GM18498 (cell line): ENCODE results near the gene CSE1L.
"Not testable (repeated sequence)": the region's sequence is repeated elsewhere in the genome, so short reads cannot be mapped to it uniquely, and the experiment has no call there.

Experiments
- ATAC-seq: cut with Tn5 transposase; IDR thresholded peaks from one replicate; pipeline ENCODE4 v1.9.1; 2021; ENCODE audit warnings: mild to moderate bottlenecking, moderate library complexity; ENCODE audit not compliant: unreplicated experiment

Gene CSE1L

GRCh38 chr20:49118307-49118706, 72.2 kb downstream of the CSE1L start:
- no peak for ATAC-seq

- ATAC-seq = no peak
Observed at GRCh38 chr20:49119988-49120387, 73.9 kb downstream of the CSE1L start.

- no peak for ATAC-seq
Observed at GRCh38 chr20:49122920-49123319, 76.8 kb downstream of the CSE1L start.

- ATAC-seq = no peak
Observed at GRCh38 chr20:49123982-49124381, 77.9 kb downstream of the CSE1L start.

GRCh38 chr20:49132995-49133478, 86.9 kb downstream of the CSE1L start:
- ATAC-seq = no peak

GRCh38 chr20:49133571-49133970, 87.5 kb downstream of the CSE1L start:
- ATAC-seq = no peak

GRCh38 chr20:49134797-49135196, 88.7 kb downstream of the CSE1L start:
- not testable (repeated sequence) for ATAC-seq

GRCh38 chr20:49136817-49137571, 90.9 kb downstream of the CSE1L start:
- no peak for ATAC-seq

GRCh38 chr20:49138431-49138830, 92.3 kb downstream of the CSE1L start:
- no peak for ATAC-seq

GRCh38 chr20:49140411-49140810, 94.3 kb downstream of the CSE1L start:
- no peak for ATAC-seq

GRCh38 chr20:49140834-49141233, 94.7 kb downstream of the CSE1L start:
- ATAC-seq = no peak
